Stimulated activated CD8-positive, alpha-beta memory T cell treated with anti-CD3 and anti-CD28 coated beads, Interleukin-7, amount 100 ng/mL, for 48 hours (primary cell): ENCODE results near the gene RNU1-3.
"Not testable (repeated sequence)": the region's sequence is repeated elsewhere in the genome, so short reads cannot be mapped to it uniquely, and the experiment has no call there.

ENCODE experiments used
- DNase-seq, 2 donors: peaks; one replicate each; pipeline ENCODE4 v3.0.0-alpha.2; 2020; ENCODE audit warnings: low read depth in 1 of 2; ENCODE audit errors: extremely low read depth in 1 of 2

The RNU1-3 gene

DNA sequence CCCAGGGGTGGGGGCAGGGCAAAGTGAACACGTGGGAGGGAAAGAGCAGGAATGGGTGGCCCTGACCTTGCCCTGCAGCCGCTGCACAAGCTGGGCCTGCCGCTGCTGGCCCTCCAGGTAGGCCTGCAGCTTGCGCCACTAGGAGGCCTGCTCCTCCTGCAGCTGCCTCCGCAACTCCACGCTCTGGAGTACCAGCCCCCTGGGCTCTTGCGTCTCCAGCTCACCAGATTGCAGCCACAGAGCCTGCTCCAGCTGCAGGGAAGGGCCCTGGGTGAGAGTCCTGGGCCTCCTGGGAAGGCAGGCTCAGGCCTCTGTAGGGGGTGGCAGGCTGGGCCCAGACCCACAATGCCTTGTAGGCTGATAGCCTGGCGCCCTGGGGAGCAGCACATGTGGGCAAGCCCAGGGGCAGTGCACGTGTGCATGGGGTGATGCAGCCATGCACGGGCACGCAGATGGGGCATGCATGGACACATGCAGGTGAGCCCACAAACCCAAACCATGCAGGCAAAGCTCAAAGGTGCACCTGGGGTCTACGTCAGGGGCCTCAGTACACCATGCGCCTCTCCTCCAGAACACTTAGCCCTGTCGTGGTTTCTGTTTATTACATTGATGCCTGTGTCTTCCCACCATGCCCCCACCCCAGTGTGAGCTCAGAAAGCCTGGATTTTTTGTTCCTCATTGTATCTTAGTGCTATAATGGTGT, 9.6 kb downstream of the RNU1-3 start:
- DNase-seq, result not testable (repeated sequence)

DNA sequence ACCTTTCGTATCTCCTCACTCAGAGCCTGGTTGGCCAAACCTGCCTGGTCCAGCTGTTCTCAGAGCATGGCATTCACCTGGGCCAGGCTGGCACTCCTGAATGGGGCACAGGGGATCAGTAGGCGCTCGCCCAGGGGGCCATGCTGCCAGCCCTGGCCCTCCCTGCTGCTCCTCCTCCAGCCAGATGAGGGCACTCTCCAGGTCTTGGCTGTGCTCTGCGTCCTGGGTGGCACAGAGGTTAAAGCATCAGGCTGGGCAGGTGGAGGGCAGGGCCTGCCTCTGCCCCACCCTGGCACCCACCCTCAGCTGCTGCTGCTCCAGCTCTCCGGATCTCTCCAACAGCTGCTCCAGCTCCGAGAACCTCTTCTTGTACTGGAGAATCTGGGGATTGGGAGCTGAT, 10.2 kb downstream of the RNU1-3 start:
- DNase-seq, result not testable (repeated sequence)

DNA sequence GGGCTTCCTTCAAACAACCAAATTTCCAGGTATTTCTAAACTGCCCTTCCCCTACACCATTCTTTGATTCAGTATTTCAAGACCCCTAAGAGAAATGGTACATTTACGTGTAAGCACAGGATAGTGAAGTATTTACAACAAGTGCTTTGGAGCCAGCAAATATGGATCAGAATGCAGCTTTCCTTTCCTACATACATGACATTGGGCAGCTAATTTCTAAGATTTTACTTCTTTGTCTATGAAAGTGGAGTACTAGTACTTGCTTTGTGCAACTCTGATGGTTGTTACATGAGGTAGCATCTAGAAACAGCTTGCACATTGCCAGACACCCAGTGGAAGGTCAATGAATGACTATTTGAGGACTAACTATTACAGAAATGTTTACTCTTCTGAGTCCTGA, 15.2 kb downstream of the RNU1-3 start:
- DNase-seq, result not testable (repeated sequence)

DNA sequence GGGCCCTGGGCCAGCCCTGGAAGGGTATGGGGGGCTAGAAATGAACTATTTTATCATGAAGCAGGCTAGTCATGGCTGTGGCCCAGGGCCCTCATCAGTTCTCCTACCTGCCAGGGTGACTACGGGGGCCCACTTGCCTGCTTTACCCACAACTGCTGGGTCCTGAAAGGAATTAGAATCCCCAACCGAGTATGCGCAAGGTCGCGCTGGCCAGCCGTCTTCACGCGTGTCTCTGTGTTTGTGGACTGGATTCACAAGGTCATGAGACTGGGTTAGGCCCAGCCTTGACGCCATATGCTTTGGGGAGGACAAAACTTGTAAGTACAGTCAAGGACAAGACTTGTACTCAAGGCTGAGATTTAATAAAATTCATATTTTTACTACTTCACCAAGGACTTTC, 16.8 kb downstream of the RNU1-3 start:
- DNase-seq, result not testable (repeated sequence)

DNA sequence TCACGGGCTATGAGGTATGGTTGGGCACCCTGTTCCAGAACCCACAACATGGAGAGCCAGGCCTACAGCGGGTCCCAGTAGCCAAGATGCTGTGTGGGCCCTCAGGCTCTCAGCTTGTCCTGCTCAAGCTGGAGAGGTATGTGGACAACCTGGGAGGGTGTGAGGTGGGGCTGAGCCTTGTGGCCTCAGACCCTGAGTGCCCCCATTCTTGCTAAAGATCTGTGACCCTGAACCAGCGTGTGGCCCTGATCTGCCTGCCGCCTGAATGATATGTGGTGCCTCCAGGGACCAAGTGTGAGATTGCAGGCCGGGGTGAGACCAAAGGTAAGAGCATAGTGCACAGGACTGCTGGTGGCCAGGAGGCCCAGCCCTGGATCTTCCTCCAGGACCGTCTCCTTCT, 17.4 kb downstream of the RNU1-3 start:
- not testable (repeated sequence) for DNase-seq

DNA sequence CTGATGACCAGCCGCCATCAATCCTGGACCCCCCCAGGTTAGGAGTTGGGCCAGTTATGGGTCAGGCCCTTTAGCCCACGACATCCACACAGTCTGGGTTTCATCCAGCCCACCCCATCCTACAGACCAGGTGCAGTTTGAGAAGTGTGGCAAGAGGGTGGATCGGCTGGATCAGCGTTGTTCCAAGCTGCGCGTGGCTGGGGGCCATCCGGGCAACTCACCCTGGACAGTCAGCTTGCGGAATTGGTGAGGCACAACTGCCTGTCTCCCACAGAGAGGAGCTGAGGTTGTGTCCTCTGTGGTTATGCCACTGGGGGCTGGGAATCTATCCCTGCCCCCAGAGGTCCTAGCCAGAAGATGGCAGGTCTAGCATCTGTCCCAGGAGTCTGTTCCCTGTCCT, 18.0 kb downstream of the RNU1-3 start:
- not testable (repeated sequence) for DNase-seq

DNA sequence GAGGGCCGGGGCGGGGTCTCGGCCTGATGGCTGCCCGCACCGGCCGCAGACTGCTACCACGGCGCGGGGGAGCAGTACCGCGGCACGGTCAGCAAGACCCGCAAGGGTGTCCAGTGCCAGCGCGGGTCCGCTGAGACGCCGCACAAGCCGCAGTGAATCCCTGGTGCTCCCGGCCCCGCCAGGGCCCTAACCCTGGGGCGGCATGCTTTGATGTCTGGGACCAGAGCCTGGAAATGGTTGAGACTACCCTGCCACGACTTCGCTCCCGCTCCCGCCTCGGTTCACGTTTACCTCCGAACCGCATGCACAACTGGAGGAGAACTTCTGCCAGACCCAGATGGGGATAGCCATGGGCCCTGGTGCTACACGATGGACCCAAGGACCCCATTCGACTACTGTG, 18.5 kb downstream of the RNU1-3 start:
- DNase-seq, result not testable (repeated sequence)

DNA sequence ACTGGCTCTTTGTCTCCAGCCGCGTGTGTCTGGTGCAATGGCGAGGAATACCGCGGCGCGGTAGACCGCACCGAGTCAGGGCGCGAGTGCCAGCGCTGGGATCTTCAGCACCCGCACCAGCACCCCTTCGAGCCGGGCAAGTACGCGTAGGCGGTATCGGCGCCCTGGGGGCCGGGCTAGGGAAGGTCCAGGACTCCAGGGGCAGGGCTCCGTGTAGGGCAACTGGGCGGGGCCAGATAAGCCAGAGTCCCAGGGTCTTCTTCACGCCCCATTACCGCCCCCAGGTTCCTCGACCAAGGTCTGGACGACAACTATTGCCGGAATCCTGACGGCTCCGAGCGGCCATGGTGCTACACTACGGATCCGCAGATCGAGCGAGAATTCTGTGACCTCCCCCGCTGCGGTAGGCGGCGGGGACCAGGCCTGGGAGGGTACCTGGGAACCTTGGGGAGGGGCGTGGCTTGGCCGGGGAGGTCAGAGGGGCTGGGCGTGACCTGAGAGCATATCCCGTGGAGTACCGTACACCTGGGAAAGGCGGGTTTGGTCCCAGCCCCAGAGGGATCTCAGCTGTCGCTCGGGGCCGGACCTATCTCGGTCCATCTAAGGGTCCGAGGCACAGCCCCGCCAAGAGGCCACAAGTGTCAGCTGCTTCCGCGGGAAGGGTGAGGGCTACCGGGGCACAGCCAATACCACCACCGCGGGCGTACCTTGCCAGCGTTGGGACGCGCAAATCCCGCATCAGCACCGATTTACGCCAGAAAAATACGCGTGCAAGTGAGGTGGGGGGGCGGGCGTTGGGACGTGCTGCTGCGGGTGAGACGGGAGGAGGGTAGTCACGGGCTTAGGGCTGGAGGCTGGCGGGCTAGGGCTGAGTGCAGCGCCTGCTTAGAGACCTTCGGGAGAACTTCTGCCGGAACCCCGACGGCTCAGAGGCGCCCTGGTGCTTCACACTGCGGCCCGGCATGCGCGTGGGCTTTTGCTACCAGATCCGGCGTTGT, 19.3 kb downstream of the RNU1-3 start:
- not testable (repeated sequence) for DNase-seq

DNA sequence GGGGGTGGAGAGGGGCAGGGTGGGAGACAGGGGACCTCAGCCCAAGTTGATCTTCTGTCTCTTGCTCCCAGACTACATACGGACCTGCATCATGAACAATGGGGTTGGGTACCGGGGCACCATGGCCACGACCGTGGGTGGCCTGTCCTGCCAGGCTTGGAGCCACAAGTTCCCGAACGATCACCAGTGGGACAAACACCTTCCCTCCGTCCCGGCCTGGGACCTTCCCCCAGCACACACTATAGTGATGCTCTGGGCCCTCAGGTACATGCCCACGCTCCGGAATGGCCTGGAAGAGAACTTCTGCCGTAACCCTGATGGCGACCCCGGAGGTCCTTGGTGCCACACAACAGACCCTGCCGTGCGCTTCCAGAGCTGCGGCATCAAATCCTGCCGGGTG, 20.0 kb downstream of the RNU1-3 start:
- DNase-seq, result not testable (repeated sequence)

DNA sequence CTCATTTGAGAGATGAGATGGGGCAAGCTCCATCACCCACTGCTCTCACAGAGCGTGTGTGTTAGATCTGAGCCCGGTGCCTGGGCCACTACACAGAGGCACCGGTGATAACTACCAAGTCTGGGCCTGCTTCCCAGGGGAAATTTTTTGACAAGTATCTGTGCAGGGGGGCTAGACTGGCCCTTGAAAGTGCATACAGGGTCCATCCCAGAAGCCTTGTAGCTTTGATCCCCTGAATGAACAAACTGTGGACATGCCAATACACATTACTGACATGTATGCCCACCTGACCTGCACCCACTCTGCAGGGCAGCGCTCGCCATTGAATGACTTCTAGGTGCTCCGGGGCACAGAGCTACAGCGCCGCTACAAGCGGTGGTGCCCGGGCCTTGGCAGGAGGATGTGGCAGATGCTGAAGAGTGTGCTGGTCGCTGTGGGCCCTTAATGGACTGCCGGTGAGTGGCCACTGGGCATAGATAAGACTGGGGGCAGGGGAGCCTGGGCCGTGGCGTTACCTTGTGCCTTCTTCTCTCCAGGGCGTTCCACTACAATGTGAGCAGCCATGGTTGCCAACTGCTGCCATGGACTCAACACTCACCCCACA, 20.6 kb downstream of the RNU1-3 start:
- not testable (repeated sequence) for DNase-seq

DNA sequence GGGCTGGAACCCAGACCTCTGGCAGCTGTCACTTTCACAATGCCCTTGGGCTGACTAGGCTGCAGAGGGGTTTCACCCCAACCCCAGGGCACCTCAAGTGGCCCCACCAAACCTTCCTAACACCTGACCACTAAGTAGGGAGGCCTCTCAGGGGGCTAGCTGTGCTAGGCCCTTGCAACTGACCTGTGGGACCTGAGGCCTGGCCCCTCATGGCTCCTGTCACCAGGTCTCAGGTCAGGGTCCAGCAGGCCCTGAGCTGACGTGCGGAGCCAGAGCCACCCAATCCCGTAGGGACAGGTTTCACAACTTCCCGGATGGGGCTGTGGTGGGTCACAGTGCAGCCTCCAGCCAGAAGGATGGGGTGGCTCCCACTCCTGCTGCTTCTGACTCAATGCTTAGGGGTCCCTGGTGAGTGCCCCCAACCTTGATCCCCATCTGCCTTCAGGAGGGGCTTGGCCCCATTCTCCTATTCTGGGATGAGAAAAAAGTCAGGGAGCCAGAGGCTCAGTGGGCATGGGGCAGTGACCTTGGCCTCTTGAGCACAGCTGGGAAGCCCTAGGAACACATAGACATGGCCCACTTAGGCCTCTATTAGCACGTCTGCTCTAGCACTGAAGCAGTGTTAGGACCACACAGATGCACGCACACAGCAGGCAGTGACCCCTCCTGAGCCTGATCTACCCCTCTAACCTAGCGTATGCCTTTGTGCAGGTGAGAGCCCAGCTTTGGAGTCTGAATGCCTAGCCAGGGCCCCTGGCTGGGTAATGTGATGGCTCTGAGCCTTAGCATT, 21.3 kb downstream of the RNU1-3 start:
- not testable (repeated sequence) for DNase-seq

DNA sequence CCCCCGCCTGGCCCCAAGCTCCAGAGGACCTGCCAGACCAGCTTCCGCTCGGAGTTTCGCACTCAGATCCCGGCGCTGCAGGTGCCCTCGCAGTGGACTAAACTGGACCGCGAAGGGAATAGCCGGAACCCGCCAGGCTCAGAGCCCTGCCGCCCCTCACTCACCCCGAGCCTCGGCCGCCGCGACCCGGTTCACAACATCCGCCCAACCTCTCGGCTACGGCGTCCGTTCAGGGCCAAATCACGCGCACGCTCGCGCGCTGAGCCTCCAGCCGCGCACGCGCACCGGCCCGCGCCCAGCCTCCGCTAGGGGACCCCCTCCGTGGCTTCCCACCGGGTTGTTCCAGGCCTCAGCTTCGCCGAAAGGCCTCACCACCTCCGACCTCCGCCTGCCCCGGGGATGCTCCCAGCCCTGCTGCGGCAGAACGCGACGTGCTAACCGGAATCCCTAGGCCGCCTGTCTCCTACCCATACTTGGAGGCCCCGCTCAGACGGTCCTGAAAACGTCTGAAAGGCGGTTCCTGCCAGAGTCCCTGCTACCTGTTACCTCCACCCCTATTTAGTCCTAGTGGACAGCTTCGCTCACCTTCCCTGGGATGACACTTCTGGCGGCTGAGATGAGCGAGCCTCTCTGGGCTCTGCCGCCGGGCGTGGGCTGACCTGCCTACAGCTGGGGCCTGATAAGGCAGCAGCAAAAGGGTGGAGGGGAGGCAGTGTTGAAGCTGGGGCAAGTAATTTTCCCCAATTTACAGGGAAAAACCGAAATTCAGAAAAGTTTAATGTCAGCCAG, 22.1 kb downstream of the RNU1-3 start:
- peak; percentile 97 to 100 for DNase-seq

DNA sequence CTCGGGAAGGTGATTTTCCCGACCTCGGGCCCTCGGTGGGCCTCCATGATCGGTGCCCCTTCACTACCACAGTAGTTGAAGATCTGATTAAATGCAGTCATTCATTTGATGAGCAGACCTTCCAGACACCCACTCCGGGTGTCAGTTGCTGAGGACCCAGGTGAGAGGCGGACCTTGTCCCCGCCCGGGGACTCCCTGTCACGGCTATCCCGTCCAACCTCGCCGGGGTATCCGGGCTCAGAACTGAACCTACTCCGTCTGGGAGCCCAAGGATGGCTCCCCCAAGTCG, 22.6 kb downstream of the RNU1-3 start:
- DNase-seq, result no peak

DNA sequence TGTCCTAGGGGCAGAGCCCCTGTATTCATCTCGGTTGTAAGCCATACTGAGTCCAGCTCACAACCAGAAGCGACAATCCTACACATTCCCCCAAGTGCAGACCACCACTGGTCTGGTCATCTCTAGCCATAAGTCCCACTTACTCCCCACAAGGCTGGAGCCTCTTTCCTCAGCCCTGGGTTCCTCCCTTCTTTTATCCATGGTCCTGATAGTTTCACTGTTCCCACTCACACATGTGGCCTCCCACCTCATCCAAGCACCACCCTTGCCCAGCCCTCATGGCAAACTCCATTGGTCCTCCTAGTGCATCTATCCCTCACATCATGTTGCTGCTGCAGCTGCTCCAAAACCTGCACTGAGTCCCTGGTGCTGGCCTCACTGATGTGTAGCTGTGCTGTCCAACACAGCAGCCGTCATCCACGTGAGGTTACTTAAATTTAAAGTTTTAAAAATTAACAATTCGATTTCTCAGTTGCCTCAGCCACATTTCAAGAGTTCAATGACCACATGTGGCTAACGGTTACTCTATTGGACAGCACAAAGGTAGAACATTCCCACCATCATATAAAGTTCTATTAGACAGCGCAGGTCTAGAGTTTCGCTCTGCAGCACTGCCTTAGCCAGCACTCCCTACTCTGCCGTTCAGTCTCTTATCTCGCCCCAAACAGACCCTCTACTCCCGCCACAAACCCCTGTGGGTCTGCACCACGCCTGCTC, 23.1 kb downstream of the RNU1-3 start:
- DNase-seq, result not testable (repeated sequence)

DNA sequence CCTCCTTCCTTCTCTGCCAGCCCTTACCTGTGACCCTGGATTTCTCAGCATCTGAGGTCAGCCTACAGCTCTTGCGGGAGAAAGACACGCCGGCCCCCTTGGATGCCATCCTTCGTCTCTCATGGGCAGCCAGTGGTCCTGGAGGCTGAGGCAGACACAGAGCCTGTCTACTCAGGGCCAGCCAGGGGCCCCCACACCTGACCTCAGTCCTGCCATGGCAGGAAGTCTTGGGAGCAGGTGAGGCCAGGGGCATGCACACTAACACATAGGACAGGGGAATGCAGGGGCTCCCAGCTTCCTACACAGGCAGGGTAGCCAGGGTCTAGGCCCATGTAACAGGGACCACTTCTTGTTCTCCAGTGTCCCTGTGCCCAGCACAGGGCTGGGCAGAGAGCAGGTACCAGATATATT, 23.7 kb downstream of the RNU1-3 start:
- DNase-seq, result not testable (repeated sequence)

DNA sequence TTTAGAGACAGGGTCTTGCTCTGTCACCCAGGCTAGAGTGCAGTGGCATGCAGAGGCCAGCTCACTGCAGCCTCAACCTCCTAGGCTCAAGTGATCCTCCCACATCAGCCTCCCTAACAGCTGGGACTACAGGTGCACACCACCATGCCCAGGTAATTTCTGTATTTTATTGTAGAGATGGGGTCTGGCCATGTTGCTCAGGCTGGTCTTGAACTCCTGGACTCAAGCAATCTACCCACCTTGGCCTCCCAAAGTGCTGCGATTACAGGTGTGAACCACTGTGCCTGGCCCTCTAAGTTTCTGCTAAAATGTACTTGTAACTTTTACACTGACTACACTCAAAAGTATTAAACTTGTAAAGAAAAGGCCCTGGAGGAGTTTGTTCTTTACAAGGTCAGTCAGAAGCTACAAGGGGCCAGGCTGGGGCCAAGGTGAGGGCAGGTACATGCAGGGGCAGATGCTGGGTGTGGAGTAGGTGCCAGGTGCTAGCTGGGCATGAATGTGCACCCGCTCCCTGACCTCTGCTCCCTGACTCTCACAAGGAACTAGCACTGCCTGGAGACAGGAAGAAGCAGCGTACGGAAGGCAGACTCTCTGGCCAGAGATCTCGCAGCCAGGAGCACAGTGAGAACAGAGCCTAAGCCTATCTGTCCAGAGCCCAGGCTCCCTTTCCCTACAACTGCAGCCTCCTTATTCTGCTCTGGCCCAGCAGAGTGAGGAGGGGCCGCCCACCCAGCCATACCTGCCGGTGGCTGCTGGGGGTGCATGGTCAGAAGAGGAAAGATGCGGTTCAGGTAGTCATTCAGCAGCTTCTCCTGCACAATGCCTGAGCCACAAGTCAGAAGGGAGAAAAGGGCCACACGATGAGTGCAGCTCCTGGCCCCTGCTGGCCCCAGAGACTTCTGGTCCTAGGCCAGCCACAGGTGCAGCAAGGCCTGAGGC, 24.5 kb downstream of the RNU1-3 start:
- not testable (repeated sequence) for DNase-seq

DNA sequence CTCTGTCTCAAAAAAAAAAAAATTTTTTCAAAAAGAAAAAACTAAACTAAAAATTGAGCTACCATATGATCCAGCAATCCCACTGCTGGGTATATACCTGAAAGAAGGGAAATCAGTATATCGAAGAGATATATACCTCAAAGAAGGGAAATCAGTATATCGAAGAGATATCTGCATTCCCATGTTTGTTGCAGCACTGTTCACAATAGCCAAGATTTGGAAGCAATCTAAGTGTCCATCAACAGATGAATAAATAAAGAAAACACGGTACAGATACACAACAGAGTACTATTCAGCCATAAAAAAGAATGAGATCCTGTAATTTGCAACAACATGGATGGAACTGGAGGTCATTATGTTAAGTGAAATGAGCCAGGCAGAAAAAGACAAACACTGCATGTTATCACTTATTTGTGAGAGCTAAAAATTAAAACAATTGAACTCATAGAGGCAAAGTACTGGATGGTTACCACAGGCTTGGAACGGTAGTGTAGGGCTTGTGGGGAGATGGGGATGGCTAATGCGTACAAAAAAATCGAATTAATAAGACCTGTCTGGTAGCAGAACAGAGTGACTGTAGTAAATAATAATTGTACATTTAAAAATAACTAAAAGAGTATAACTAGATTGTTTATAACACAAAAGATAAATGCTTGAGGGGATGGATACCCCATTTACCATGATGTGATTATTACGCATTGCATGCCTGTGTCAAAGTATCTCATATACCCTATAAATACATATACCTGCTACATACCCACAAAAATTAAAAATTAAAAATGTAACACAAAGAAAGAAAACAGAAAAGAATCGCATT, 25.4 kb downstream of the RNU1-3 start:
- DNase-seq, result not testable (repeated sequence)
